AG04450 (cell line): ENCODE results near the gene TRPM2. TPM values are rescaled to one million over a fixed set of nuclear protein-coding genes. Genes with fewer than 3 reads are reported as not detected.

ENCODE experiments used
- CTCF ChIA-PET: fragments of 300-600, 350-600 bp; formaldehyde crosslinking; extraction: SDS; loops from one replicate; lab custom pipeline; 2022; ENCODE audit warnings: antibody characterized with exemption, inconsistent platforms; lab: Charles Lee
- POLR2A ChIA-PET: fragments of 350-600 bp; formaldehyde crosslinking; extraction: SDS; loops from one replicate; lab custom pipeline; 2021; ENCODE audit warnings: antibody characterized with exemption, inconsistent platforms; lab: Yijun Ruan, JAX
- DNase-seq: peaks from one replicate; pipeline ENCODE4 v3.0.0-alpha.2; 2011; ENCODE audit warnings: low read depth, low spot score
- H3K27ac ChIP-seq: one replicate; pipeline ENCODE4 v1.5.1; 2012; ENCODE audit warnings: low read depth, low read length, control low read depth
- H3K27me3 ChIP-seq: one replicate; pipeline ENCODE4 v1.6.0; 2012; ENCODE audit warnings: low read length; ENCODE audit not compliant: control insufficient read depth, insufficient read depth
- H3K4me3 ChIP-seq: 2 replicates; pipeline ENCODE4 v1.5.1; 2011; ENCODE audit warnings: mild to moderate bottlenecking, low read depth, low read length, control low read depth
- H3K9me3 ChIP-seq: 2 replicates; pipeline ENCODE4 v1.5.1; 2012; ENCODE audit warnings: low read length; ENCODE audit not compliant: control insufficient read depth, insufficient read depth
- CTCF ChIP-seq: IDR thresholded peaks from 2 replicates; pipeline ENCODE4 v1.5.1; 2011; ENCODE audit warnings: low read depth, low read length, control low read depth, inconsistent platforms
- polyA plus RNA-seq: library from polyadenylated mRNA; depleted of rRNA; stranded (reverse); fragments of >200 nt; gene quantifications from 2 replicates; pipeline ENCODE4 v1.2.3, GENCODE V29; 2011

Gene TRPM2
- polyA plus RNA-seq, 1 experiment = not detected

- Histone ChIP-seq H3K27ac (no peak overlapping the region), H3K27me3 (no peaks in the 10 kb centered on the region), H3K9me3 (peaks cover 51% of the 10 kb centered on the region), H3K4me3 (no peak overlapping the region)
- POLR2A ChIA-PET = no interaction called here
- CTCF ChIA-PET = no interaction called here
- DNase-seq = no peak
- TF ChIP-seq CTCF = no peak
These were observed 16.8 kb downstream of the TRPM2 start for GRCh38 chr21:44370027-44370735.

DNA sequence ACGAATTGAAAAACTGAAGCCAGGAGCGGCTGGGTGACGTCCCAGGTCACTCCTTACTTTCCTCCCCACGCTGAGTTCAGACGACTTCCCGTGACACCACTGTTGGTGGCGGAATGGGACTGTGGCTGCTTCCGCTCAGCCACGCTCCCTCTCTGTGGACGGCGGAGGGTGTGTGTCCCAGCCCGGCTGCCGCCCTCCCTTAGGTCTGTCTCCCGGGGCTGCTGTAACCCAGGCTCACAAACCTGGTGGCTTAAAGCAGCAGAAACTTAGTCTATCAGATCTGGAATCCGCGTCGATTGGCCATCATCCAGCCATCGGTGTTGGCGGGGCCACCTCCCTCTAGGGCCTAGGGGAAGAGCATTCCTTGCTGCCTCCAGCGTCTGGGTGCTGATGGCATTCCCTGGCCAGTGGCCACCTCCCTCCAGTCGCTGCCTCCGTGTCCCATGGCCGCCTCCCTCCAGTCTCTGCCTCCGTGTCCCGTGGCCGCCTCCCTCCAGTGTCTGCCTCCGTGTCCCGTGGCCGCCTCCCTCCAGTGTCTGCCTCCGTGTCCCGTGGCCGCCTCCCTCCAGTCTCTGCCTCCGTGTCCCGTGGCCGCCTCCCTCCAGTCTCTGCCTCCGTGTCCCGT lies 17.5 kb downstream of the TRPM2 start:
- no peak for TF ChIP-seq CTCF
- POLR2A ChIA-PET = no interaction called here
- CTCF ChIA-PET = no interaction called here
- Histone ChIP-seq H3K27me3 (no peaks in the 10 kb centered on the region), H3K9me3 (peaks cover 51% of the 10 kb centered on the region), H3K27ac (no peak overlapping the region), H3K4me3 (no peak overlapping the region)
- DNase-seq = no peak

GRCh38 chr21:44371596-44371995 lies 18.2 kb downstream of the TRPM2 start:
- no peak for DNase-seq
- no peak for TF ChIP-seq CTCF
- ChIA-PET CTCF (no interaction called here), POLR2A (no interaction called here)
- Histone ChIP-seq H3K27ac (no peak overlapping the region), H3K4me3 (no peak overlapping the region), H3K9me3 (peaks cover 46% of the 10 kb centered on the region), H3K27me3 (no peaks in the 10 kb centered on the region)

- H3K4me3 ChIP-seq = no peak overlapping the region
- no peak for TF ChIP-seq CTCF
- no peaks in the 10 kb centered on the region for H3K27me3 ChIP-seq
- H3K27ac ChIP-seq = no peak overlapping the region
- DNase-seq = no peak
- POLR2A ChIA-PET = no interaction called here
- CTCF ChIA-PET = no interaction called here
- peaks cover 38% of the 10 kb centered on the region for H3K9me3 ChIP-seq
These were observed 19.2 kb downstream of the TRPM2 start for GRCh38 chr21:44372616-44373015.

DNA sequence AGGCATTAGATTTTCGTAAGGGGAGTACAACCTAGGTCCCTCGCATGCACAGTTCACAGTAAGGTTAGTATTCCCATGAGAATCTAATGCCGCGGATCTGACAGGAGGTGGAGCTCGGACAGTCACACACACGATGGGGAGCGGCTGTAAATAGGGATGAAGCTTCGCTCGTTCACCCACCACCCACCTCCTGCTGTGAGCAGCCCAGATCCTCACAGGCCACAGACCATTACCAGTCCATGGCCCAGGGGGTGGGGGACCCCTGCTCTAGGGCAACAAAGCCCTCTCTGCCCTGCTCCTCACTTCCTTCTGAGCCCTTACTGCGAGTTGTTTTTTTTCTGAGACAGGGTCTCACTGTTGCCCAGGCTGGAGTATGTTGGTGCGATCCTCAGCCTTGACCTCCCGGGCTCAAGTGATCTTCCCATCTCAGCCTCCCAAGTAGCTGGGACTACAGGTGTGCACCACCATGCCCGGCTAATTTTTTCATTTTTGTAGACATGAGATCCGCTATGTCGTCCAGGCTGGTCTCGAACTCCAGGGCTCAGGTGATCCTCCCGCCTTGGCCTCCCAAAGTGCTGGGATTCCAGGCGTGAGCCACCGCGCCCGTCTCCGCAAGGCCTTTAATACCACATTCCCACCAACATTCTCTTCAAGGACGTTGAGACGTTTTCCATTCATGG lies 21.3 kb downstream of the TRPM2 start:
- peaks cover 51% of the 10 kb centered on the region for H3K9me3 ChIP-seq
- POLR2A ChIA-PET = interaction anchor here (0.6 kb wide), 1 partner anchor 16 kb away, joined by 5 read pairs; no protein-coding TSS in a partner anchor
- DNase-seq = no peak

More for the DNA sequence above, 21.3 kb downstream of the TRPM2 start:
- Histone ChIP-seq H3K27me3 (no peaks in the 10 kb centered on the region), H3K27ac (no peak overlapping the region), H3K4me3 (no peak overlapping the region)
- TF ChIP-seq CTCF = no peak
- CTCF ChIA-PET = no interaction called here
